ENCODE results near the gene ARHGDIG.

ARHGDIG gene

DNA sequence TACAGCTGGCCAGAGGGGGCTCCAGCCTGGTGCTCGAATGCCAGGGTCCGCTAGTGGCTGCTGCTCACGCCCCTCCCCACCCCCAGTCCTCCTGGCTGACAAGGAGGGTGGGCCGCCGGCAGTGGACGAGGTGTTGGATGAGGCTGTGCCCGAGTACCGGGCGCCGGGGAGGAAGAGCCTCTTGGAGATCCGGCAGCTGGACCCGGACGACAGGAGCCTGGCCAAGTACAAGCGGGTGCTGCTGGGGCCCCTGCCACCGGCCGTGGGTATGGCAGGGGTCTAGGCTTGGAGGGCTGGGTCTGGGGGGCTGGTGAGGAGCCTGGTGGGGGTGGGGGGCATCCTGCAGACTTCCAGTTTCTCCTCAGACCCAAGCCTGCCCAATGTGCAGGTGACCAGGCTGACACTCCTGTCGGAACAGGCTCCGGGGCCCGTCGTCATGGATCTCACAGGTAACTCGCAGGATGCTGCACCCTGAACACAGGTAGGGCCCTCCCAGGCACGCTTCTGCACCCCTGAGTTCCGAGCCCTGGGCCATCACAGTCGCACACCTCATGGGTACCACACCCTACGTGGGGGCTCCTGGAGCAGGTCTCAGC, 1.4 kb downstream of the ARHGDIG start:
- DNase-seq = no peak

DNA sequence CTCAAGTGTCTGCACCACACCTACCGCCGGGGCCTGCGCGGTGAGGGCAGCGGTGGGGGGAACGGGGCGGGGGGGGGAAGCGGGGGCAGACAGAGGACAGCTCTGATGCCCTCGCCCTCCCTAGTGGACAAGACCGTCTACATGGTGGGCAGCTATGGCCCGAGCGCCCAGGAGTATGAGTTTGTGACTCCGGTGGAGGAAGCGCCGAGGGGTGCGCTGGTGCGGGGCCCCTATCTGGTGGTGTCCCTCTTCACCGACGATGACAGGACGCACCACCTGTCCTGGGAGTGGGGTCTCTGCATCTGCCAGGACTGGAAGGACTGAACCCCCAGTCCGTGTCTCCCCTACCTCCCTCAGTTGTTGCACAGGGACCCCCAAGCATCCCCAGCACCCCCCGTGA, 2.1 kb downstream of the ARHGDIG start:
- no peak for DNase-seq

GRCh38 chr16:283033-283805, 2.8 kb downstream of the ARHGDIG start, which contains the start of gene PDIA2:
Gene PDIA2, plus strand, starts transcription at chr16:283164. Its CDS starts 6 bp downstream, at chr16:283170.
- DNase-seq = no peak

- no peak for DNase-seq
Measured at GRCh38 chr16:284204-285120, 4.1 kb downstream of the ARHGDIG start.

DNA sequence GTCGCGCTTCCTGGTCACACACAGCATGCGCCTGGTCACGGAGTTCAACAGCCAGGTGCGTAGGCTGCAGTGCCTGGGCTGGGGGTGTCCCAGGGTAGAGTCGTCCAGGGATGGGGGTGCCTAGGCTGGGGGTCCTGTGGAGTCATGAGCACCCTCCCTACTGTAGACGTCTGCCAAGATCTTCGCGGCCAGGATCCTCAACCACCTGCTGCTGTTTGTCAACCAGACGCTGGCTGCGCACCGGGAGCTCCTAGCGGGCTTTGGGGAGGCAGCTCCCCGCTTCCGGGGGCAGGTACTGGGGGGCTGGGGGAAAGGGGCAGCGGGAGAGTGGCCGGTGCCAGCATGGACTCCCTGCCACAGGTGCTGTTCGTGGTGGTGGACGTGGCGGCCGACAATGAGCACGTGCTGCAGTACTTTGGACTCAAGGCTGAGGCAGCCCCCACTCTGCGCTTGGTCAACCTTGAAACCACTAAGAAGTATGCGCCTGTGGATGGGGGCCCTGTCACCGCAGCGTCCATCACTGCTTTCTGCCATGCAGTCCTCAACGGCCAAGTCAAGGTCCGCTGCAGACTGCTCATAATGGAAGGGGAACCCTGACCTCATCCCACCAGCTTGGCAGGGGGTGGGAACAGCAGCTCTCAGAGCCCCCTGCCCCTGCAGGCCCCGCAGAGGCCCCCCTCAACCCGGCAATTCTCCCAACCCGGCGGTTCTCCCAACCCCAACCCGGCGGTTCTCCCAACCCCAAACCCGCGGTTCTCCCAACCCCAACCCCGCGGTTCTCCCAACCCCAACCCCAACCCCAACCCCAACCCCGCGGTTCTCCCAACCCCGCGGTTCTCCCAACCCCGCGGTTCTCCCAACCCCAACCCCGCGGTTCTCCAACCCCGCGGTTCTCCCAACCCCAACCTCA, 5.0 kb downstream of the ARHGDIG start:
- DNase-seq = no peak

GRCh38 chr16:286491-287297, 6.3 kb downstream of the ARHGDIG start:
- DNase-seq = no peak

DNA sequence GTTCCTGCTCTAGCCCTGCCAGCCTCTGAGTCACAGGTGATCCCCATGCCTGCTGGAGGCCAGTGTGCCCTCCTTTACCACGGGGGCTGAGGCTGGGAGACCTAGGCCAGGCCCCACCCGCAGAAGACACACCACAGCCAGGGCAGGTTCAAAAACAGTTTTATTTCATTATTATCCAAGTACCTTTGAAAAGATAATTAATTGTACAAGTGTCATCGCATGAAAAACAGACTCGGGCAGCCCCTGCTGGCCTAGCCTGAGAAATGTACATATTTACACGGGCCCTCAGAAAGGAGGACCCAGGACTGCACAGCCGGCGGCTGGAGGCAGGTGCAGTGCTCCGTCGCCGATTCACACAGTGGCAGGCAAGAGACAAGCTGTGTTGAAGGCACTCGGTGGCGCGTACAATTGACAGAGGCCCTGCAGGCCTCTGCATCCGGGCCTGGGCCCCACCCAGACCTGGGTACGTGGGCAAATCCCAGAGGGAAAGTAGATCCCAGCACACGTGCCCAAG, 7.0 kb downstream of the ARHGDIG start:
- DNase-seq = no peak

DNA sequence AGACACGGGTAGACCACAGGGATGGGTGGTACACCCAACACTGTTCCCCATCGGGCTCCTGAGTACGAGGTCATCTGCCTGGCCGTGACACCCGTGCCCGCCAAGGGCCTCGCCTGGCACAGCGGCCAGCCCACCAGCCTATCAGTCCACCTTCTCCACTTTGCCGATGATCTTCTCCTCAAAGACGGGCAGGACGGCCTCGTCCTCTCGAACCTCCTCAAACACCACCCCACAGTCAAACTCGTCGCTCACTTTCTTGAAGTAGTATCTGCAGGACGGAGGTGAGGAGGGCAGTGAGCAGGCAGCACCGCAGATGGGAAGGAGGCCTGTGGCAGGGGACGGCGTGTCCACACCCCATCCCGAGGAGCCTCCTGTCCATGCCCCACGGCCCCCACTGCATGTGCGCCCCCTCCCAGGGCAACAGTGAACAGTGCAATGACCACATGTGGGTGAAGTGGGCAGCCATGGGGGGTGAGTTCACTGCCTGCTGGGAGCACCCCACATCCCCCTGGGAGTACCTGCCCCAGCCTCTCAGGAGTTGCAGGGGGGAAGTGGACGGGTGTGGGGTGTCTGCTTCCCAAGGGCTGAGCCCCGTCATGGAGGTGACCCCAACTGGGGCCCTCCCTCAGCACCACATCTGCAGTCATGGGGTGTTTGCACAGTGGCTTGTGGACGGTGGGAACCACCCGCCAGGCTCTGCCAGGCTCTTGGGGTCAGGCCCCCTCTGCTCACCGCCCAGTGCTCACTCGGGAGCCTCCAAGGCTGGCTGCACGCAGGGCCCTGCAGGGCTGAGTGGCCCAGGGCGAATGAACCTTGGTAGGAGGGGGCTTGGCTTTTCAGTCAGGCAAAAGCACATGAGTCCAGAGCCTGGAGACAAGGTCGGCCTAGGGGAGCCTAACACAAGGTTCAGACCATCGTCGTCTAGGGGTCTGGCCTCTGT, 7.9 kb downstream of the ARHGDIG start:
- no peak for DNase-seq

GRCh38 chr16:289395-289997, 9.1 kb downstream of the ARHGDIG start:
- DNase-seq = no peak

DNA sequence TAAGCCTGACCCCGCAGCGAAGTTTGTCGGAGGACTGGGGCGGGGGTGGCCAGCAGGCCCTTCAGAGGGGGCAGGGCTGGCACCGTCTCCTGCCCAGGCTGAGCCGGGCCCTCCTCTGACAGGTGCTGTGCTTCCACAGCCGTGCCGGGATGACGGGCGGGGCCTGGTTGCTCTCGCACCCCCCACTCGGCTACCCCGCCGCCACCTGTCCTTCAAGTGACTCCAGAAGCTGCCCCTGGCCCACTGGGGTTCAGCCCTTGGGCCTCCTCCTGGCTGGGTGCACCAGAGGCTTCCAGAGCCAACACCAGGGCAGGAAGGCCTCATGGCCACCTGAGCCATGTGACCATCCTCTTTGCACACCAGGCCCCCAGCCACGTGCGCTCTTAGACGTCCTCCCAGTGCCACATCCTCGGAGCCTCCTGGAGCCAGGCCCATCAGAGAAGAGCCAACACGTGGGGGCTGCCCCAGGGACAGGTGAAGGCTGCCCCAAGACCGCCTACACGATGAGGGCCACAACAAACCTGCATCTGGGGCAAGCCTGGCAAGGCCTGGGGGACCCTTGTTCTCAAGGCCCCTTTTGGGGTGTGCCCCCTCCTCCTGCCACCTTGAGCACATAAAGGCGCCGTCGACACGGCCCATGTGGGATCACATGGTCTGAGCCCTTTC, 9.8 kb downstream of the ARHGDIG start:
- DNase-seq = no peak

GRCh38 chr16:290681-291405, 10.5 kb downstream of the ARHGDIG start:
- no peak for DNase-seq

- no peak for DNase-seq
Measured at GRCh38 chr16:291539-291938, 11.1 kb downstream of the ARHGDIG start.

DNA sequence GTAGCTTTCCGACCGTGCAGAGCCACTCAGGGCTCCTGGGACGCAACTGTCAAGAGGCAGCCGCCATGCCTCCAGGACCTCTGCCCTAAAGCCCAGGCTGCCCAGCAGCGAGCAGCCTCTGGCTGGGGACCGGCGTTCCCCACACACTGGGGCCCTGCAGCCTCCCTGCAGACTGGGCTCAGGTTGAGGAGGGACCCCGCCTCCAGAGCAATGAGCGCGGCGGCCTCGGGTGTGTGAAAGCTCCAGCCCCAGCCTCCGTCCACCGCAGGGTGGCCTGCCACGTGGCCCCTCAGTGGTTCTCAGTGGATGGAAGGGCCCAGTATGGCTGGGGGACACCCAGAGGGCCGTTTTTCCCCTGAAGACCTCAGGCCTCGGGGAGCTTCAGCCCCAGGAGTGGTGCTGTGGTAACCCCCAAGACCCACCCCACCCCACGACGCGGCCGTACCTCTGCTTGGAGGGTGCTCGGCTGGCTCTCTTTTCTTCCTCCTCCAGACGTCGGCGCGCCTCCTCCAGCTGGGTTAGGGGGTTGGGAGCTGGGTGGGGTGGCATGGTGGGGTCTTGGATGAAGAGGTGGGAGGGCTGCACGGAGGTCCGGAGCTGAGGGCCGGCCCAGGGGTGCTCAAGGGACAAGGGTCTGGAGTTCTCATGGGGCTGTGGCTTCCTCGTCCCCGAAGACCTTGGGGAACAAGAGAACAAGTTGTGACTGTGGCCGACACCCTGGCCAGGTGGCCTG, 12.8 kb downstream of the ARHGDIG start:
- DNase-seq = no peak

GRCh38 chr16:296276-296675, 15.9 kb downstream of the ARHGDIG start:
- no peak for DNase-seq

- DNase-seq = no peak
Measured at GRCh38 chr16:296806-297510, 16.6 kb downstream of the ARHGDIG start.

DNA sequence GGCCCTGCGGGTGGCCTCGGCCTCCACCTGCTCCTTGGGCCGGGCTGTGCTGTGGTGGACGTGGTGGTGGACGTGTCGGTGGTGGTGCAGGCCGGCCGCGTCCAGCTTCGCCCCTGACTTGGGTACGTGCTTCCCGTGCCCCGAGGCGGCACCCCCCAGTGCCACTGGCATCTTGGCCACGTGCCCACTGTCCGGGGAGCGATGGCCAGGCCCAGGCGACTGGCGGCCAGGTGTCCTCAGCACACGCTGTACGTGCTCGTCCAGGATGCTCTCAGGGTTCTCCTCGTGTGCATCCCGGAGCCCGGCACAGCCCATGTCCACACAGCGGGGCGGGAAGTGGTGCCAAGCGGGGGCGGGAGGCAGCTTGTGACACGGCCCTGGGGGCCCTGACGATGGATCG, 17.4 kb downstream of the ARHGDIG start:
- no peak for DNase-seq

DNA sequence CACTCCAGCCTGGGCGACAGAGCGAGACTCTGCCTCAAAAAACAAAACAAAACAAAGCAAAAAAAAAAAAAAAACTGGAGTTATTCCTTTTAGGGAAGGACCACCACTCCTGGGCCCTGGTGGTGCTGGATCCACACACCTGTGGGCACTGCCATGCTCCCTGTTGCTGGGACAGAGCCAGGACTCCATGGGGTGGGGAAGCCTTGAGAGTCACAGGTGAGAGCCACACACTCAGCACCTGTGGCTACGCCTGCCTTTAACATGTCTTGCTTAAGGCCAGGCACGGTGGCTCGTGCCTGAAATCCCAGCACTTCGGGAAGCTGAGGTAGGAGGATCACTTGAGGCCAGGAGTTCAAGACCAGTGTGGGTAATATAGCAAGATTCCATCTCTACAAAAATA, 20.8 kb downstream of the ARHGDIG start:
- no peak for DNase-seq
